Lower lobe of right lung (tissue), 2 donors: ENCODE results near the gene TMEM52. TPM values are rescaled to one million over a fixed set of nuclear protein-coding genes. Genes with fewer than 3 reads are reported as not detected.

Source experiments
- ATAC-seq, 2 donors: fragments of 200-7000 bp; cut with Tn5 transposase; one replicate each; pipeline ENCODE4 v1.9.1; 2020 to 2022; ENCODE audit warnings: mild to moderate bottlenecking in 2 of 2, moderate library complexity in 2 of 2
- DNase-seq: peaks from one replicate; pipeline ENCODE4 v3.0.0-alpha.2; 2020
- H3K27ac ChIP-seq: fragments of 200-600 bp; one replicate; pipeline ENCODE4 v1.8.0; 2022
- H3K27me3 ChIP-seq: fragments of 200-600 bp; one replicate; pipeline ENCODE4 v1.8.0; 2022; ENCODE audit warnings: low read depth
- H3K36me3 ChIP-seq: fragments of 200-600 bp; one replicate; pipeline ENCODE4 v1.8.0; 2022; ENCODE audit warnings: mild to moderate bottlenecking
- H3K4me1 ChIP-seq: fragments of 200-600 bp; one replicate; pipeline ENCODE4 v1.8.0; 2022
- H3K4me3 ChIP-seq: fragments of 200-600 bp; one replicate; pipeline ENCODE4 v1.8.0; 2022; ENCODE audit warnings: mild to moderate bottlenecking
- H3K9me3 ChIP-seq: fragments of 200-600 bp; one replicate; pipeline ENCODE4 v1.8.0; 2022
- intact Hi-C: fragments of 100-400 bp; cut with DNase I; formaldehyde crosslinking; loops from one replicate; pipeline ENCODE4 v1.11.0; 2022
- total RNA-seq: library from RNA; stranded (reverse); fragmentation: NEBNext Ultra II Directional; extraction: Animal tissue kit (Norgen Biotek cat#: 25700); gene quantifications from one replicate; pipeline ENCODE4 v1.2.1, GENCODE V29; 2021
- TF ChIP-seq, protein P1 (sequence below): fragments of 200-600 bp; IDR thresholded peaks from one replicate; pipeline ENCODE4 v1.8.0; 2022; ENCODE audit warnings: antibody characterized with exemption, mild to moderate bottlenecking
- donor health status: DM: no; HTN: yes; CAD: no; lungs with severe emphysema.

The TMEM52 gene
- total RNA-seq, 1 donor from 2014 or later = 1.4 TPM

DNA sequence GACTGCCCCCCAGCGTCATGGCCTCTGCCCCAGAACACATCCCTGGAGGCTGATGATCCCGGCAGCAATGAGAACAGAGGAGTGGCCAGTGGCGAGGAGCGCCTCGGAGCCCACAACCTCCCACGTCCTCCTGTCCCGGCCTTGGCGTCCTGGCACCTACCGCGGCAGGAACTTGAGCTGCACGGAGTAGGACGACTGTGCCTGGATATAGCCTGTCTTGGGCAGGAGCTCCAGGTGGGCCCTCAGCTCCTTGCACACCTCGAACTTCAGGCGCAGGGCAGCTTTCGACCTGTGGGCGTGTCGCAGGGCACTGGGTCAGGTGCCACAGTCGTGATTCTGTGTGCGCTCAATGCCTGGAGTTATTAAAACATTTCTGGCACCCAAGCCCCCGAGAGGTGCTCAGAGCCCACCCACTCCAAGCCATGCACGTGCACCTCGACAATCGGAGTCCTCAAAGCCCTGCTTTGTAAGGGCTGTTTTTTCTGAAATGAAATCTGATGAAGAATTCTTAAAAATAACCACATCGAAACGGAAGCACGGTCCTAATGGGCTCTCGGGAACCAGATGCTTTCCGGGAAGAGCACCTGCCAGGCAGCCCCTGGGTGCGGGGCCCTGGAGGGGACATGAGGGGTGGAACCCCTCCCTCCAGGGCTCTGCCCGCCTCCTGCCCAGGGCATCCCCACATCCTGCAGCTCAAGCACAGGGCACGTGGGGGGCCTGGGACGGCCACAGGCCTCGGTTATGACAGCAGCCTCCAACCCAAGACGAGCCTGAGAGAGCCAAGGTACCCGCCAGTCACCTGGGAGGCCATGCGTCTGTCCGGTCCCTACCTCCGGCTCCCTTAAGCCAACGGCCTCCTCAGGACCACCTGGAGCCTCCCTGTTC, 23.0 kb upstream of the TMEM52 start:
- peaks cover 3% of the 10 kb centered on the region for H3K27me3 ChIP-seq
- DNase-seq (peak; percentile 37), ATAC-seq (no peak)
- no peaks in the 10 kb centered on the region for H3K9me3 ChIP-seq
- H3K27ac ChIP-seq = no peak overlapping the region
- H3K4me1 ChIP-seq = peaks cover 11% of the 10 kb centered on the region
- TF ChIP-seq, protein P1, sequence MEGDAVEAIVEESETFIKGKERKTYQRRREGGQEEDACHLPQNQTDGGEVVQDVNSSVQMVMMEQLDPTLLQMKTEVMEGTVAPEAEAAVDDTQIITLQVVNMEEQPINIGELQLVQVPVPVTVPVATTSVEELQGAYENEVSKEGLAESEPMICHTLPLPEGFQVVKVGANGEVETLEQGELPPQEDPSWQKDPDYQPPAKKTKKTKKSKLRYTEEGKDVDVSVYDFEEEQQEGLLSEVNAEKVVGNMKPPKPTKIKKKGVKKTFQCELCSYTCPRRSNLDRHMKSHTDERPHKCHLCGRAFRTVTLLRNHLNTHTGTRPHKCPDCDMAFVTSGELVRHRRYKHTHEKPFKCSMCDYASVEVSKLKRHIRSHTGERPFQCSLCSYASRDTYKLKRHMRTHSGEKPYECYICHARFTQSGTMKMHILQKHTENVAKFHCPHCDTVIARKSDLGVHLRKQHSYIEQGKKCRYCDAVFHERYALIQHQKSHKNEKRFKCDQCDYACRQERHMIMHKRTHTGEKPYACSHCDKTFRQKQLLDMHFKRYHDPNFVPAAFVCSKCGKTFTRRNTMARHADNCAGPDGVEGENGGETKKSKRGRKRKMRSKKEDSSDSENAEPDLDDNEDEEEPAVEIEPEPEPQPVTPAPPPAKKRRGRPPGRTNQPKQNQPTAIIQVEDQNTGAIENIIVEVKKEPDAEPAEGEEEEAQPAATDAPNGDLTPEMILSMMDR = no peak
- no peak overlapping the region for H3K4me3 ChIP-seq
- intact Hi-C loops = loop anchor here (10.0 kb wide), 1 partner anchor 103 kb away; no protein-coding TSS in a partner anchor
- no peaks in the 10 kb centered on the region for H3K36me3 ChIP-seq

DNA sequence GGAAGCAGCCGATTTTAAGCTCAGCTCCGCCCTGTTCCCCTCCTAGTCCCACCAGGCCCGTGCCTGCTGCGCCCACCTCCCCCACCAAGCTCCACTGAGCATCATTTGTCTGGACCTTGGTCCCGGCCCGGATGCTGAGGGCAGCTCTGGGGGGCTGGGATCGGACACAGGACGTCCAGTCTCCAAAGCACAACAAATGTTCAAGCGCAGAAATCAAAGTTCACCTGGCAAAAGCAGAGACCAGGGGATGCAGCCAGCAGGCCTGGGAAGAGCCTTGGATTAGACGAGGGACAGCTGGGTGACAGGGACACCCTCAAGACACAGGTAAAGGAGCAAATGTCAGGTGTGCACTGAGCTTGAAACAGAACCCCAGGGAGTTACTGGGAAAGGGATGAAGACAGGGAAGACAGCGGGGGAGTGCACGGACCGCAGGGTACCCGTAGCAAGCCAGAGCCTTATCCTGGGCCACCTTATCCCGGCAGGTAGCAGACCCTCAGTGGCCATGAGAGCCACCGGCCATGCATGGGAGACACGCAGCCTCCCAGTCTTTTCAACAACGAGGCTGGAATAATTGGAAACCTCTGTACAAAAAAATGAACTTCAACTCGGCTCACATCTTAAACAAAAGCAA, 22.2 kb upstream of the TMEM52 start:
- Histone ChIP-seq H3K27ac (no peak overlapping the region), H3K9me3 (no peaks in the 10 kb centered on the region), H3K36me3 (no peaks in the 10 kb centered on the region), H3K4me1 (peaks cover 3% of the 10 kb centered on the region), H3K4me3 (no peak overlapping the region), H3K27me3 (peaks cover 3% of the 10 kb centered on the region)
- ATAC-seq (no peak), DNase-seq (peak; percentile 28)
- TF ChIP-seq, protein P1 = no peak
- intact Hi-C loops = loop anchor here (10.0 kb wide), 1 partner anchor 103 kb away; no protein-coding TSS in a partner anchor

DNA sequence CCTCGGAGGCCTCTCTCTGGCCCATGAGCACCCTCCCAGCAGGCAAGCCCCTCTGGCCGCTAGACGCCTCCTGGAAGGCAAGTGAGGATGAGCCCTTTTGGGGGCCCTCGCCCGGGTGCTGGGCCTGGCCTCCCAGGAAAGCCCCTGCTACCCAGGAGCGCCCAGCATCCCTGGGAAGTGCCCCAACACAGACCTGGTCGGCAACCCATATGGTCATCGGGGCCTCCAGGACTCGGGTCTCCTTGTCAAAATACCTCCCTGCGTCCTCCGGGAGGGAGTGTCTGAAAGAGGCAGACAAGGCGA, 21.0 kb upstream of the TMEM52 start:
- ATAC-seq (no peak), DNase-seq (peak; percentile 41)
- no peak overlapping the region for H3K4me3 ChIP-seq
- H3K9me3 ChIP-seq = no peaks in the 10 kb centered on the region
- H3K4me1 ChIP-seq = no peaks in the 10 kb centered on the region
- intact Hi-C loops = loop anchor here (10.0 kb wide), 1 partner anchor 105 kb away; no protein-coding TSS in a partner anchor
- H3K27ac ChIP-seq = no peak overlapping the region
- H3K36me3 ChIP-seq = no peaks in the 10 kb centered on the region
- TF ChIP-seq, protein P1 = no peak
- peaks cover 3% of the 10 kb centered on the region for H3K27me3 ChIP-seq

DNA sequence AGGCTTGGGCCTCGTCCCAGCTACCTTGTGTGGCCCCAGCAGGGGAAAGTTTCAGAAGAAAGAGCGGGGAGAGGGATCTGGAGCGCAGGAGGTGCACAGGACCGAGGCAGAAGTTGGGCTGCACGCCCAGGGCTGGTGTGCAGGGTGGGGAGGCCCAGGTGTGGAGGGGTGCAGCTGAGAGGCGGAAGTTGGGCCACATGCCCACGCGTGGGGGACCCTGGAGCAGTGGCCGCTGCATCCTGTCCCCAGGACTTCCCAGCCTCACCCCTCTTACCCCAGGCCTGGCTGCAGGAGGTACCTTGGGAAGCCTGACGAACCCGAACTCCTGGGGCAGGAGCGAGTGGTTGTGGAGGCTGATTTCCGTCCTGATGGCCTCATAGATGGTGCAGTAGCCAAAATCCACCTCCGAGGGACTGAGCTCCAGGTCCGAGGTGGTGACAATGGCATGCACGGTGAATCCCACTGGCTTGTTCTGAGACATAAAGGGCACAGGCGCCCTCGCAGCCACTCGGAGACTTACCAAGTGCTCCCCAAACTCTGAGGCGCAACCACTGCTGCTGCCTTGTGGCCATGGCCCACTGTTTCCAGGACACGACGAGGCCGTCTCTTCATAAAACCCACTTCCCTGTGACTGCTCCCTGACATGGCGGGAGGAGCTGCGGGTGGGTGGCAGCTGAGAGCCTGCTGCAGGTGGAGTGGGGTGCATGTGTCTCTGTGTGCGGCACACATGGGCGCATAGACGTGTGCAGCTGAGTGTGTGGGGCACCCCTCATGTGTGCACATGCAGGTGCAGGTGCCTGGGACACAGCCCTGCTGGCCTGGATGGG, 20.4 kb upstream of the TMEM52 start:
- peaks cover 3% of the 10 kb centered on the region for H3K27me3 ChIP-seq
- TF ChIP-seq, protein P1 = no peak
- DNase-seq (peak; percentile 31), ATAC-seq (no peak)
- no peaks in the 10 kb centered on the region for H3K36me3 ChIP-seq
- H3K4me3 ChIP-seq = no peak overlapping the region
- no peaks in the 10 kb centered on the region for H3K4me1 ChIP-seq
- intact Hi-C loops = loop anchor here (10.0 kb wide), 1 partner anchor 105 kb away; no protein-coding TSS in a partner anchor
- no peaks in the 10 kb centered on the region for H3K9me3 ChIP-seq
- H3K27ac ChIP-seq = no peak overlapping the region

DNA sequence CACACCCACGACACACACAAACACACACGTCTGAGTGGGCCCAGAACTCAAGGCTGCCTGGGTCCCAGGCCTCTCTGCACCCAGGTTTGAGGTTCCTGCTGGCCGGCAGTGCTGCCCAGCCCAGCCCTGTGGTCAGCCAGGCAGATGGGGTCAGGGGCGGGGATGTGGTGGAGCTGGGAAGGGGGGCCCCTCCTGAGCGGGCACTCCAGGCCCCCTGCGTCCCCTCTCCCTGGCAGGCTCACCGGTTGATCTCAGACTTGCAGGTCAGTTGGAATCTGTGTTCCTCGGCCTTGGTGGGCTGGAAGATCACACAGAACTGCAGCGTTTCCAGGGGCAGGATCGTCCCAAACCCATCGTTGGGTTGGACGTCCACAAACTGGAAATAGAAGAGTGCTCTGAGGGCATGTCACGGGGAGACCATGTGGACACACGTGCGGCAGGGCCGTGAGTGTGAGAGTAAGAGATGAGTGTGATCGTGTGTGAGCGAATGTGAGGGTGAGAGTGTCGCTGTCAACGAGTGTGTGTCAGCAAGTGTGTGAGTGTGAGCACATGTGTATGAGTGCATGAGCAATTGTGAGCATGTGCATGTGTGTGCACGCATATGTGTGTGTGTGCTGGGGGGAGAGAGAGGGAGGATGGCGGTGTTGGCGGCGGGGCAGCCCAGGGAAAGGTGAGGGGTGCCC, 19.7 kb upstream of the TMEM52 start:
- Histone ChIP-seq H3K27ac (no peak overlapping the region), H3K36me3 (no peaks in the 10 kb centered on the region), H3K4me1 (no peaks in the 10 kb centered on the region), H3K4me3 (no peak overlapping the region), H3K9me3 (no peaks in the 10 kb centered on the region), H3K27me3 (peaks cover 3% of the 10 kb centered on the region)
- intact Hi-C loops = no loop called here
- DNase-seq = no peak
- TF ChIP-seq, protein P1 = no peak
- ATAC-seq = no peak
